AG04449 (cell line): ENCODE data around the gene CFAP100.

Experiments
- CTCF ChIA-PET: fragments of 350-600 bp; formaldehyde crosslinking; extraction: SDS; loops from one replicate; lab custom pipeline; 2021; ENCODE audit warnings: antibody characterized with exemption; lab: Yijun Ruan, JAX
- POLR2A ChIA-PET: fragments of 400-600, 350-600 bp; formaldehyde crosslinking; extraction: SDS; loops from one replicate; lab custom pipeline; 2020; ENCODE audit warnings: antibody characterized with exemption, inconsistent platforms; lab: Yijun Ruan, JAX
- DNase-seq: peaks from one replicate; pipeline ENCODE4 v3.0.0-alpha.2; 2010; ENCODE audit warnings: low read depth, low spot score
- H3K4me3 ChIP-seq: 2 replicates; pipeline ENCODE4 v1.5.1; 2011; ENCODE audit warnings: low read depth, mild to moderate bottlenecking, control low read depth, low read length
- CTCF ChIP-seq: IDR thresholded peaks from one replicate; pipeline ENCODE4 v1.5.1; 2011; ENCODE audit warnings: mild to moderate bottlenecking, moderate library complexity, low read length, control low read depth, inconsistent platforms; ENCODE audit not compliant: insufficient read depth; ENCODE audit errors: missing control alignments

The CFAP100 gene

GRCh38 chr3:126365351-126366277, 29.1 kb upstream of the CFAP100 start:
- no peak for TF ChIP-seq CTCF
- POLR2A ChIA-PET = no interaction called here
- CTCF ChIA-PET = no interaction called here
- DNase-seq = no peak
- no peak overlapping the region for H3K4me3 ChIP-seq

DNA sequence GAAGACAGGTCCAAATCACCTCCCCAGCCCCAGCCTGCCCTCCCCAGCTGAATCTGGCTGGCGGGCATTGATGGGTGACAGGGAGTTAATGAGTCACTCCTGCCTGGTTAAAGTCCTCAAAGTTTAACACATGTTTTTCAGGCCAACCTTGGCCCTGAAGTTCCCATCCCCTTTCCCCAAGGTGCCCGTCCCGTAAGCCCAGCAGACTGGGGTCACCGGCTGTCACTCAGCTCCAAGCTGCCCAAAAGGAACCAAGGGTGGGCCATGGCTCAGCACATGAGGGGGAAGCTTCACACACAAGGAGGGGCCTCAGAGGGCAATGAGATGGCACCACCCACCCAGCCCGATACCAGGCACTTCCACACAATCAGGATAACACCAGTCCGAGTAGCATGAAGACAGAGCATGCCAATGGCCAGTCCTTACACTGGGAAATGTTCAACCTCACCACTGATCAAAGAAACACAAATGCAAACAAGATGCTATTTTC, 27.3 kb upstream of the CFAP100 start:
- no peak overlapping the region for H3K4me3 ChIP-seq
- DNase-seq = no peak
- ChIA-PET POLR2A (no interaction called here), CTCF (no interaction called here)
- TF ChIP-seq CTCF = no peak

GRCh38 chr3:126369490-126369889, 25.2 kb upstream of the CFAP100 start:
- POLR2A ChIA-PET = no interaction called here
- no peak for TF ChIP-seq CTCF
- DNase-seq = no peak
- H3K4me3 ChIP-seq = no peak overlapping the region
- CTCF ChIA-PET = no interaction called here

- TF ChIP-seq CTCF = no peak
- ChIA-PET CTCF (interaction anchor here (1.1 kb wide), 1 partner anchor 236 kb away, joined by 4 read pairs; no protein-coding TSS in a partner anchor), POLR2A (no interaction called here)
- no peak for DNase-seq
- H3K4me3 ChIP-seq = no peak overlapping the region
Measured at GRCh38 chr3:126370055-126370454, 24.7 kb upstream of the CFAP100 start.

GRCh38 chr3:126370606-126371005, 24.1 kb upstream of the CFAP100 start:
- ChIA-PET POLR2A (no interaction called here), CTCF (interaction anchor here (1.1 to 1.2 kb wide), 2 partner anchors 10 to 236 kb away, joined by 3 to 4 read pairs; no protein-coding TSS in a partner anchor)

More at GRCh38 chr3:126370606-126371005, 24.1 kb upstream of the CFAP100 start:
- TF ChIP-seq CTCF = no peak
- H3K4me3 ChIP-seq = no peak overlapping the region
- DNase-seq = no peak
